ENCODE data around the gene GALNT17. TPM values are rescaled to one million over a fixed set of nuclear protein-coding genes. Genes with fewer than 3 reads are reported as not detected.

GALNT17 gene
- total RNA-seq, 1 donor = 0.18 TPM

- no peak for DNase-seq (ENCODE audit: low read depth)
- TF ChIP-seq CTCF (IDR thresholded peaks at IDR 0.05; ENCODE audit: insufficient read depth, low read length) = no peak
- no peak overlapping the region for H3K4me3 ChIP-seq (ENCODE audit: low read depth, low read length)
Measured at GRCh38 chr7:71385330-71385729, 253.4 kb downstream of the GALNT17 start.

GRCh38 chr7:71386152-71386785 lies 254.3 kb downstream of the GALNT17 start:
- no peak overlapping the region for H3K4me3 ChIP-seq (ENCODE audit: low read depth, low read length)
- TF ChIP-seq CTCF (IDR thresholded peaks at IDR 0.05; ENCODE audit: insufficient read depth, low read length) = no peak
- no peak for DNase-seq (ENCODE audit: low read depth)

- DNase-seq (ENCODE audit: low read depth) = no peak
- H3K4me3 ChIP-seq (ENCODE audit: low read depth, low read length) = no peak overlapping the region
Measured at GRCh38 chr7:71388181-71388580, 256.2 kb downstream of the GALNT17 start.

GRCh38 chr7:71389976-71390375 lies 258.0 kb downstream of the GALNT17 start:
- DNase-seq (ENCODE audit: low read depth) = no peak
- H3K4me3 ChIP-seq (ENCODE audit: low read depth, low read length) = no peak overlapping the region

More at GRCh38 chr7:71388181-71388580, 256.2 kb downstream of the GALNT17 start:
- no peak for TF ChIP-seq CTCF (IDR thresholded peaks at IDR 0.05; ENCODE audit: insufficient read depth, low read length)

GRCh38 chr7:71393661-71394060 lies 261.7 kb downstream of the GALNT17 start:
- no peak for DNase-seq (ENCODE audit: low read depth)
- H3K4me3 ChIP-seq (ENCODE audit: low read depth, low read length) = no peak overlapping the region
- TF ChIP-seq CTCF (IDR thresholded peaks at IDR 0.05; ENCODE audit: insufficient read depth, low read length) = no peak

More at GRCh38 chr7:71389976-71390375, 258.0 kb downstream of the GALNT17 start:
- TF ChIP-seq CTCF (IDR thresholded peaks at IDR 0.05; ENCODE audit: insufficient read depth, low read length) = no peak

GRCh38 chr7:71402684-71403083 lies 270.7 kb downstream of the GALNT17 start:
- TF ChIP-seq CTCF (IDR thresholded peaks at IDR 0.05; ENCODE audit: insufficient read depth, low read length) = no peak
- H3K4me3 ChIP-seq (ENCODE audit: low read depth, low read length) = no peak overlapping the region
- DNase-seq (ENCODE audit: low read depth) = no peak

All from fibroblast of the aortic adventitia (primary cell).